Stimulated activated CD4-positive, alpha-beta T cell treated with anti-CD3 and anti-CD28 coated beads, Interleukin-12 subunit alpha, Interleukin-12 subunit beta, amount 100 ng/mL, for 48 hours (primary cell): ENCODE results near the gene ZNF14.
A peak's percentile ranks its signal among the peaks of the same experiment; 100 is the strongest.
"Not testable (repeated sequence)": the region's sequence is repeated elsewhere in the genome, so short reads cannot be mapped to it uniquely, and the experiment has no call there.

Experiments
- DNase-seq, 3 donors: peaks; one replicate each; pipeline ENCODE4 v3.0.0-alpha.2; 2020; ENCODE audit warnings: low read depth in 2 of 3, low spot score in 1 of 3

The ZNF14 gene

DNA sequence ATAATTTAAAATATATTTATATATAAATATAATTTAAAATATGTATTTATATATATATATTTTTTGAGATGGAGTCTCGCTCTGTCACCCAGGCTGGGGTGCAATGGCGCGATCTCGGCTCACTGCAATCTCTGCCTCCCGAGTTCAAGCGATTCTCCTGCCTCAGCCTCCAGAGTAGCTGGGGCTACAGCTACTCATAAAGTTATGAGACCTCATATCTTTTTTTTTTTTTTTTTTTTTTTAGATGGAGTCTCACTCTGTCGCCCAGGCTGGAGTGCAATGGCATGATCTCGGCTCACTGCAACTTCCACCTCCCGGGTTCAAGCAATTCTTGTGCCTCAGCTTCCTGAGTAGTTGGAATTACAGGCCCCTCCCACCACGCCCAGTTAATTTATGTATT, 43.9 kb downstream of the ZNF14 start:
- not testable (repeated sequence) for DNase-seq

DNA sequence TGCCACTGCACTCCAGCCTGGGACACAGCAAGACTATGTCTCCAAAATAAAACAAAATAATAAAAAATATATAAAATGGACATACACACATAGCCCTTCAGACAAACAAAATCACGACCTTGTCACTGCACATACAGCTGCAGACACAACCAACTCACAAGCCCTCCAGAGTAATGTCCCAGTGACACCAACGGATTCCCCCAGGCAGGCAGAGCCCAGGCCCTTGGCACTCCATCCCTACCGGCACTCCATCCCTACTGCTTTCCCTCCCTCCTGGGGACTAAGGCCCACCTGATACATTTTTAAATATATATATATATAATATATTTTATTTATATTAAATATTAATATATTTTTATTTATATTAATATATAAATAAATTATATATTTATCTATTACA, 45.8 kb downstream of the ZNF14 start:
- DNase-seq, result no peak

DNA sequence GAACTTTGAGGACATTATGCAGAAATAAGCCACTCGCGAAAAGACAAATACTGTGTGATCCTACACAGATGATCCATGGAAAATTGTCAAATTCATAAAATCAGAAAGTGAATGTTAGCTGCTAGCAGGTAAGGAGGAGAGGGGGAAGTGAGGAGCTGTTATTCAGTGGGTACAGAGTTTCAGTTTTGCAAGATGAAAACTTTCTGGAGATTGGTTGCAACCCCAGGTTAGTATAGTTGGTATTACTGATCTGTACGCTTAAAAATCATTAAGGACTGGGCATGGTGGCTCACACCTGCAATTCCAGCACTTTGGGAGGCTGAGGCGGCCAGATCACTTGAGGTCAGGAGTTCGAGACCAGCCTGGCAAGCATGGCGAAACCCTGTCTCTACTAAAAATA, 46.3 kb downstream of the ZNF14 start:
- no peak for DNase-seq

DNA sequence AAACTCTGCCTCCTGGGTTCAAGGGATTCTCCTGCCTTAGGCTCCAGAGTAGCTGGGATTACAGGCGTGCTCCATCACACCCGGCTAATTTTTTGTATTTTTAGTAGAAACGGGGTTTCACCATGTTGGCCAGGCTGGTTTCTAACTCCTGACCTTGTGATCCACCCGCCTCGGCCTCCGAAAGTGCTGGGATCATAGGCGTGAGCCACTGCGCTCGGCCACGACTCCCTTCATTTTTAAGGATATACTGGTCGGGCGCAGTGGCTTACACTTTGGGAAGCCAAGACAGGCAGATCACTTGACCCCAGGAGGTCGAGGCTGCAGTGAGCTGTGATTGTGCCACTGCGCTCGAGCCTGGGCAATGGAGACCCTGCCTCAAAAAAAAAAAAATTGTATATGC, 46.8 kb downstream of the ZNF14 start:
- DNase-seq, result not testable (repeated sequence)

GRCh38 chr19:19679176-19680073, 53.5 kb downstream of the ZNF14 start:
- DNase-seq, result no peak

- no peak for DNase-seq
These were observed 55.3 kb downstream of the ZNF14 start for GRCh38 chr19:19677579-19677978.

DNA sequence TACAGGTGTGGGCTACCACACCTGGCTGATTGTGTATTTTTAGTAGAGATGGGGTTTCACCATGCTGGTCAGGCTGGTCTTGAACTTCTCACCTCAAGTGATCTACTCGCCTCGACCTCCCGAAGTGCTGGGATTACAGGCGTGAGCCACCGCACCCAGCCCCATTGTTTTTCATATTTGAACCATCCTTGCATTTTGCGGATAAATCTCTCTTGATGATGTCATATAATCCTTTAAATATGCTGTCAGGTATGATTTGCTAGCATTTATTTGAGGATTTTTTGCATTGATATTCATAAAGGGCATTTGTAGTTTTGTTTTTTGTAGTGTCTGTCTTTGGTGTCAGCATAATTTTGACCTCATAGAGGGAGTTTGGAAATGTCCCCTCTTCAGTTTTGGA, 58.6 kb downstream of the ZNF14 start:
- no peak for DNase-seq

- DNase-seq, result no peak
These were observed 60.1 kb downstream of the ZNF14 start for GRCh38 chr19:19672816-19673215.

DNA sequence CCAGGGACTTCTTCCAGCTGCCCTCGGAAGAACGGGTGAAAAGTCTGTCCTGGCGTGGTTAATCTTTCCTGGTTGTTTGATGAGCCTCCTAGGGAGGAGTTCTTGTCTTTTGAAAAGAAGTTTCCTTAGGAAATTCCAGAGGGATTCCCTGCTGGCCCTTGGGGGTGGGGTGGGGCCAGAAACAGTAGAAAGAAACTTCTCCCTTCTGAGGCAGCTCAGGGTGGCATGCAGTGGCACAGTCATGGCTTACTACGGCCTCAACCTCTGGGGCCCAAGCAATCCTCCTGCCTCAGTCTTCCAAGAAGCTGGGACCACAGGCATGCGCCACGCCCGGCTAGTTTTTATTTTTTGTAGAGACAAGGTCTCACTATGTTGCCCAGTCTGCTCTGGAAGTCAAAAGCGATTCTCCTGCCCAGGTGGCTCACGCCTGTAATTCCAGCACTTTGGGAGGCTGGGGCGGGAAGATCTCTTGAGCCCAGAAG, 62.8 kb downstream of the ZNF14 start:
- no peak for DNase-seq

GRCh38 chr19:19668230-19669012, 64.5 kb downstream of the ZNF14 start, which contains the start of gene ZNF101:
ZNF101 (plus strand) TSS chr19:19668839; CDS start chr19:19668964, 125 bp downstream.
- DNase-seq, result peak; percentile 93 to 96 (median 95)

GRCh38 chr19:19665420-19665948, 67.4 kb downstream of the ZNF14 start:
- not testable (repeated sequence) for DNase-seq

- DNase-seq, result peak; percentile 83 to 92 (median 88)
These were observed 69.4 kb downstream of the ZNF14 start, which contains the start of gene ATP13A1 for GRCh38 chr19:19663256-19664120. ATP13A1 (minus strand) TSS chr19:19663676; CDS start chr19:19663666, 10 bp downstream.

GRCh38 chr19:19662871-19663255, 70.0 kb downstream of the ZNF14 start:
- DNase-seq, result no peak

DNA sequence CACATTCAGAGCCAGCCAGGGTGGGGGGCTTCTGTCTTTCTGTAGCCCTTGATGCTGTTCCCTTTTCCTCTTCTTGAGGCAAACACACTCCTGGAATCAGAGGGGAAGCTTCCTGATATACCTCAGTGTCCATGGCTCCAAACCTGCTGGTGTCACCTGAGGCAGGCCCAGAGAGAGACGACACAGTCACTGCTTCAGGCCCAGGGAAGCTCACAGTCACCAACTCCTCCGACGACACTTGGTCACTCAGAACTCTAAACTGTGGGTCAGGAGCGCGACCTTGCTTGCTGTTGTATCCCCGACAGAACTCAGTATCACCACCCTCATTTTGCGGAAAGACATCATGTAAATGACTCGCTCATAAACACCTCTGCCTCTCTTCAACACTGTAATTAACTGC, 70.6 kb downstream of the ZNF14 start:
- no peak for DNase-seq

DNA sequence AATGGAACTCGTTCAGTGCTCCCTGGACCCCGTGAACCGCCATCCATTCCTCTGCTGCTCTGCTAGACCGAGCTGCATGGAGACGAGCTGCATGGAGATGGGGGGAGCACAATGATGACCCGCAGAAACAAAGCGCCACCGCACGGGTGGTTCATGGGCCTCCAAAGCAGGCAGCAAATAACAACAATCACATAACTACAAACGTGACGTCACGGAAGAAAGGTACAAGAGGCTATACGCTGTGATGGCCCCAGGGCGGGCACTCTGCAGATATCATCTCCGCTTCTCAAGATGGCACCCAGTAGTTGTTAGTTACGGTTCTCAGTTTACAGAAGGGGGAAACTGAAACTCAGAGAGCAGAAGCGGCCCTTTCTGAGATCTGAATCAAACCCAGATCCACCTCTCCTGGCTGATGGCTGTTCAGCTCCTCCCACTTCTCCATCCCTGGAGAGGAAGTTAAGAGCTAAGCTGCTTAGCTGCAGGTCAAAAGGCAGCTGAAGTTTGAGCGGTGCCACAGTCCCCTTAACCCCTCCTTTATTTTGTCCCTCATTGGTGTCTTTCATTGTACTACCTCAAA, 71.1 kb downstream of the ZNF14 start:
- DNase-seq, result peak; percentile 30 to 42 (median 32)

GRCh38 chr19:19661141-19661674, 71.7 kb downstream of the ZNF14 start:
- no peak for DNase-seq
